HG03571 (cell line): ENCODE results near the gene ADAM15.

Experiments
- ATAC-seq: cut with Tn5 transposase; IDR thresholded peaks from one replicate; pipeline ENCODE4 v1.9.1; 2021; ENCODE audit not compliant: unreplicated experiment

ADAM15 gene

GRCh38 chr1:155070721-155071569 is 19.8 kb downstream of the ADAM15 start:
- no peak for ATAC-seq

- ATAC-seq: no peak
Observed at GRCh38 chr1:155071701-155072100, 20.6 kb downstream of the ADAM15 start.

GRCh38 chr1:155072531-155073289 is 21.6 kb downstream of the ADAM15 start:
- ATAC-seq: no peak

DNA sequence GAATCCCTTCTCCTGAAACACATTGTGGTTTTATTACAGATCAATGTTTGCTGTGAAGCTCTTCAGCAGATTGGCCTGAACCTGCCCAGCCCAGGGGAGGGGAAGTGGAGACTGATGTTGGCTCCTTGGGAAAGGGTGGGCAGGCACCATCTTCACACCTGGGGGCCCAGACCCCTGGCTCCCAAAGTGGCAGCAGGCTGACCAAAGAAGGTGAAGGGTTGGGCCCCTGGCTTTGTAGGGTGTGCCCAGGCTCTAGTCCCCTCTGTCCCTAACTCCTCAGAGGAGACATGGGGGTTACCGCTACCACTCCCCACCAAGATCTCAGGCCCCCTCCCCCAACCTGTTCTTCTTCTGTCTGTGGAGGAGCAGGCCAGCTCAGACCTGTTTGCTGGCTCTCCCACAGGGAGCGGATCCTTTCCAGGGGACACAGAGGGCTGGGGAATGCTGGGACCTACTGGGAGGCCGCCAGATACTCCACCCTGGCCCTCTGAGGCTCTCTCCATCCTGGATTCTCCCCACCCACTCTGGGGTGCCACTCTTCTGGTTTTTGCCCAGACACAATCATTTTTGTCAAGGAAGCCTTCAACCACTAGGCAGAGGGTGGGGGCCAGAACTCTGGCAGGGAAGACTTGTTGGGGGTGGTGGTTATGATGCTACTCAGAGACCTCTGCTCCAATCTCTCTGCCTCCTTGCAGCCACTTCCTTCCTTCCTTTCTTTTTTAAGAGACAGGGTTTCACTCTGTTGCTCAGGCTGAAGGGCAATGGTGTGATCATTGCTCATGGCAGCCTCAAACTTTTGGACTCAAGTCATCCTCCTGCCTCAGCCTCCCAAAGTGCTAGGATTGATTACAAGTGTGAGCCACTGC is 22.5 kb downstream of the ADAM15 start:
- ATAC-seq: no peak

GRCh38 chr1:155075535-155075934 is 24.4 kb downstream of the ADAM15 start:
- no peak for ATAC-seq

GRCh38 chr1:155076371-155076770 is 25.3 kb downstream of the ADAM15 start:
- ATAC-seq: no peak

DNA sequence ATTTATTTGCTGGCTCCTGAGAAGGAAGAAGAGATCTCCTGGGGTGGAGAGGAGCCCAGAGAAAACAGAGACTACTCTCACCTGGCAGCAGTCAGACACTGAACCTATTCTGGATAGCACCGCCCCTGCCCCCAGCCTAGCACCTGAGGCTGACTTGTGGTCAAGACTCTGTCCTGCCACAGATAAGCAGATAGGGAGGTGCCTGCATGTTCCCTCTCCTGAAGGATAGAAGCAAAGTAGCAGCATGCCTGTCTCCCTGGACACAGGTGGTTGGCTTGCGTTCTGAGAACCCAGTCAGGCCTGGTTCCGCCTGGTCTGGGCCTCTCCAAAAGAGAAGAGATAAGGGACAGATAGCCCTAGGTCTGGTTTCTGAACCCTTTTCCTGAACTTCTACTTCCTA is 26.2 kb downstream of the ADAM15 start:
- ATAC-seq: no peak

DNA sequence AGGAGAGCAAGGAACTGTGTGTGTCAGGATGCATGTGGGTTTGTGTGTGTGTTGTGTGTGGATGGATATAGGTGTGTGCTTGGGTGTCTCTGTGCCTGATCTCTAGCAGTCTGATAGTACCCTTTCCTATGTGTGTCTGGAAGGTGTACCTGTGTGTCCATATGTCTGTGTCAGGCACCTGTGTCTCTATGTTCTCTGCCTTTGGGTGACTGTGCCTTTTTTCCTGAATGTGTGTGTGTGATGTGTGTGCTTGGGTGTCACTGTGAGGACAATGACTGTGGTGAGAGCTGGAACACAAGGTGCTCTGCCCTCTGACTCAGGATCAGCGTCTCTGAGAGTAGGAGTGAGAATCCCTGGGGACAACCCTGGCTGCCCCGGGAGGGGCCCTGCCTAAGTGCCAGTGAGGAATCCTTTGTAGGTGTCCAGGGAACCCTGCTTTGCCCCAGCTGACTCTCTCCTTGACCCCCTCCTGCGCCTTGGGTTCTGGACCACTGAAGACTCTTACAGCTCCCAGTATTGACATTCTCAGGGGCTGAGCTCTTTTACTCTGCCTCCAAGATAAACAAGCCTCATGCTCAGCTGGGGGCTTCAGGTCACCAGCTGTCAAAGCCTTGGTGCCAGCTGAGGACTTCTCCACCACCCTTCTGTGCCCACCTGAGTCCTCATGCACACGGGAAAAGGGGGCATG is 26.8 kb downstream of the ADAM15 start:
- no peak for ATAC-seq

DNA sequence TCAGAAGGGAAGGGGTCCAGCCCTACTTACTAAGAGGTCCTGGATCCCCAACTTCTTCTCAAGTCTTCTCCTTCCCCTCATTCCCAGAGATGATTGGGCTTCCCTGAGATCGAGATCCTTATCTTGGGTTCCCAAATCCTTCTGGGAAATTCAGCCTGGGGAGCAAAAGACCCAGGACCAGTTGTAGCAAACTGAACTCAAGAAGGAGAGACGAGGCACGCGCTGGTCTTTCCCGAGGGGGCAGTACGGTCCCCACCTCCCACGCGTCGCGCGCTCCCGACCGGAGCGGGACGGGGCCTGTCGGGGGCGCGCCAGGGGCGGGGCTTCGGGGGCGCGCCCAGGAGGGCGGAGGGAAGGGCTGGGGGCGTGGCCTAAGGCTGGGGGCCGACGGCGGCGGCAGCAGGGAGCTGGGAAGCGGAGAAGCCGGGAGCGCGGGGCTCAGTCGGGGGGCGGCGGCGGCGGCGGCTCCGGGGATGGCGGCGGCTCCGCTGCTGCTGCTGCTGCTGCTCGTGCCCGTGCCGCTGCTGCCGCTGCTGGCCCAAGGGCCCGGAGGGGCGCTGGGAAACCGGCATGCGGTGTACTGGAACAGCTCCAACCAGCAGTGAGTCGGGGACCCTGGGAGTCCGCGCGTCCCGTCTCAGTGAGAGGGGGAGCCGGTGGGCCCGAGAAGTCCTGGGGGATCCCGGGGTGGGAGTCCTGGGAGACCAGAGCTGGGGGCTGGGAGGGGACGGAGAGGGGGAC is 27.5 kb downstream of the ADAM15 start, which contains the start of gene EFNA3:
TSS of gene EFNA3 (plus strand) at position 369 of the 741 bp plus-strand sequence. CDS start at position 474, 105 bp downstream.
- ATAC-seq: no peak

GRCh38 chr1:155079210-155079486 is 28.0 kb downstream of the ADAM15 start:
- ATAC-seq: no peak

DNA sequence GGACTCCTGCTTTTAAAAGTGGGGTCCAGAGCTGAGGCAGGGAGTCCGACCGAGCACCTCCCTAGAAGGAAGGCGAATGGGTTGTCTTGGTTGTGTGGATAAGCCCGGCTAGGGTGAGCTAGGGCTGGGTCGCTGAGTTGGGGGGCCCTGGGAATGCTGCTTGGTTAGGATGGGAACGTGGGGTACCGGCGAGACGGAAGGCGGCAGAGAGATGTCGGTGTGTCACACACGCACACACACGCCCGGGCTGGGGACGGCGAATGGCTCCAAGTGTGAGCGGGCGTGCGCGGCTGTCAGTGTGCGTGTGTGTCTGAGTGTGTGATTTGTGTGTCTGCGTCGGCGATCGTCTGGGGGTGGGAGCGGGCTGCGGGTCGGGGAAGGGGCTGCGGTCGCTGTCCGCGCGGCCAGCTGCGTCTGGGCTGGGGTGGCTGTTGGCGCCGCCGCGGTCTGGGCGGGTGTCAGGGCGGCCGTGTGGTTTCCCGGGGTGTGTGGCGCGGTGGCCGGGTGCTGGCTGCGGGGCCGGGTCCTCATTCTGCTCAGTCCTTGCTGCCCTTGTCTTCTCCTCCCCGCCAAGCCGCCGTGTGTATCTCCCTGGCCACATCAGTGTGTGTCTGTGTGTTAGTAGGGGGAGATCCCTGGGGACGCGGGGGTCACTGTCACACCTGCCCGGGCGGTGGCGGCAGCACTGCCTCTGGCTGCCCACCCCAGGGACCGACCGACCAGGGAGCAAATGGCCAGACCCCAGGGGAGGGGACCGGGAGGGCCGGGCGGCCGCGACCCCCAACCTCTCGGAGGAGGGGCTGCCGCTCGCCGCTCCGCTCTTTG is 28.6 kb downstream of the ADAM15 start:
- ATAC-seq: no peak

GRCh38 chr1:155080312-155081228 is 29.5 kb downstream of the ADAM15 start:
- no peak for ATAC-seq

GRCh38 chr1:155081472-155082300 is 30.6 kb downstream of the ADAM15 start:
- no peak for ATAC-seq

- no peak for ATAC-seq
Observed at GRCh38 chr1:155082301-155083051, 31.4 kb downstream of the ADAM15 start.

GRCh38 chr1:155083052-155083541 is 32.0 kb downstream of the ADAM15 start:
- ATAC-seq: no peak
